GM23338 (cell line): ENCODE results near the gene IL1RAPL2. TPM values are rescaled to one million over a fixed set of nuclear protein-coding genes. Genes with fewer than 3 reads are reported as not detected.
"Not testable (repeated sequence)": the region's sequence is repeated elsewhere in the genome, so short reads cannot be mapped to it uniquely, and the experiment has no call there.

ENCODE experiments used
- ATAC-seq: fragments of 200-7000 bp; cut with Tn5 transposase; 3 replicates; pipeline ENCODE4 v1.9.1; 2020
- DNase-seq: peaks from one replicate; pipeline ENCODE4 v3.0.0-alpha.2; 2015; ENCODE audit warnings: low spot score
- H2AFZ ChIP-seq: fragments of 200-600 bp; sonication (generic); 2 replicates; pipeline ENCODE4 v1.8.0; 2016; ENCODE audit warnings: antibody characterized with exemption, mild to moderate bottlenecking, moderate library complexity
- H3F3A ChIP-seq: fragments of 200-600 bp; sonication (generic); replicated peaks from 2 replicates; pipeline ENCODE4 v1.8.0; 2017; ENCODE audit warnings: antibody characterized with exemption, mixed run types, low read depth
- H3K27ac ChIP-seq: fragments of 200-600 bp; sonication (generic); 2 replicates; pipeline ENCODE4 v1.6.1; 2016; ENCODE audit warnings: low read depth
- H3K27me3 ChIP-seq: fragments of 200-600 bp; sonication (generic); 2 replicates; pipeline ENCODE4 v1.8.0; 2016; ENCODE audit warnings: mild to moderate bottlenecking, mixed run types, moderate library complexity; ENCODE audit not compliant: insufficient read depth
- H3K36me3 ChIP-seq: fragments of 200-600 bp; sonication (generic); 2 replicates; pipeline ENCODE4 v1.8.0; 2016; ENCODE audit warnings: mild to moderate bottlenecking; ENCODE audit not compliant: insufficient read depth
- H3K4me1 ChIP-seq: fragments of 200-600 bp; sonication (generic); 2 replicates; pipeline ENCODE4 v1.8.0; 2016; ENCODE audit warnings: mild to moderate bottlenecking, moderate library complexity; ENCODE audit not compliant: insufficient read depth
- H3K4me2 ChIP-seq: fragments of 200-600 bp; sonication (generic); 2 replicates; pipeline ENCODE4 v1.7.1; 2017; ENCODE audit warnings: mixed run types
- H3K4me3 ChIP-seq: fragments of 200-600 bp; sonication (generic); 2 replicates; pipeline ENCODE4 v1.6.1; 2016; ENCODE audit warnings: mixed run types
- H3K79me2 ChIP-seq: fragments of 200-600 bp; sonication (generic); replicated peaks from 2 replicates; pipeline ENCODE4 v1.8.0; 2017; ENCODE audit warnings: mild to moderate bottlenecking; ENCODE audit not compliant: insufficient read depth
- H3K9me2 ChIP-seq: fragments of 200-600 bp; sonication (generic); 2 replicates; pipeline ENCODE4 v1.8.0; 2017; ENCODE audit not compliant: insufficient read depth
- H4K20me1 ChIP-seq: fragments of 200-600 bp; sonication (generic); replicated peaks from 2 replicates; pipeline ENCODE4 v1.8.0; 2017; ENCODE audit warnings: mild to moderate bottlenecking; ENCODE audit not compliant: insufficient read depth
- H3K27ac Mint-ChIP-seq: 2 replicates; pipeline ENCODE4 v1.8.0; 2020; ENCODE audit warnings: inconsistent platforms, mild to moderate bottlenecking, moderate library complexity, mixed read lengths
- H3K27me3 Mint-ChIP-seq: 3 replicates; pipeline ENCODE4 v1.8.0; 2022; ENCODE audit warnings: low read depth, mild to moderate bottlenecking, moderate library complexity, mixed read lengths, inconsistent platforms; ENCODE audit not compliant: insufficient read depth, poor library complexity
- H3K36me3 Mint-ChIP-seq: 3 replicates; pipeline ENCODE4 v1.8.0; 2021; ENCODE audit warnings: low read depth, mild to moderate bottlenecking, inconsistent platforms, moderate library complexity, mixed read lengths
- H3K4me1 Mint-ChIP-seq: 3 replicates; pipeline ENCODE4 v1.8.0; 2020; ENCODE audit warnings: mild to moderate bottlenecking, inconsistent platforms, mixed read lengths
- H3K4me3 Mint-ChIP-seq: 3 replicates; pipeline ENCODE4 v1.8.0; 2021; ENCODE audit warnings: moderate library complexity, mild to moderate bottlenecking, inconsistent platforms, mixed read lengths
- H3K9me3 Mint-ChIP-seq: 3 replicates; pipeline ENCODE4 v1.8.0; 2020; ENCODE audit warnings: moderate library complexity, mild to moderate bottlenecking, inconsistent platforms, mixed read lengths
- CREB1 ChIP-seq: fragments of 250-450 bp; sonication (Bioruptor Pico); IDR thresholded peaks from 2 replicates; pipeline ENCODE4 v1.5.0; 2020; ENCODE audit warnings: low read depth, mild to moderate bottlenecking, moderate library complexity
- ETS1 ChIP-seq: IDR thresholded peaks from 2 replicates; pipeline ENCODE4 v1.6.1; 2016; ENCODE audit warnings: antibody characterized with exemption
- EZH2phosphoT487 ChIP-seq: fragments of 200-600 bp; sonication (generic); IDR thresholded peaks from one replicate; pipeline ENCODE4 v1.8.1; 2018; ENCODE audit warnings: antibody characterized with exemption; ENCODE audit not compliant: unreplicated experiment
- JUNB ChIP-seq: IDR thresholded peaks from one replicate; pipeline ENCODE4 v1.6.1; 2016; ENCODE audit warnings: antibody characterized with exemption; ENCODE audit not compliant: unreplicated experiment
- POLR2AphosphoS5 ChIP-seq: IDR thresholded peaks from 2 replicates; pipeline ENCODE4 v1.6.1; 2016; ENCODE audit warnings: antibody characterized with exemption, low read depth
- REST ChIP-seq: IDR thresholded peaks from one replicate; pipeline ENCODE4 v1.6.1; 2018; ENCODE audit warnings: antibody characterized with exemption; ENCODE audit not compliant: unreplicated experiment
- STAT1 ChIP-seq: IDR thresholded peaks from one replicate; pipeline ENCODE4 v1.6.1; 2016; ENCODE audit warnings: antibody characterized with exemption; ENCODE audit not compliant: unreplicated experiment
- polyA plus RNA-seq: library from polyadenylated mRNA; unstranded; fragments of >200 nt; fragmentation: Nextera tagmentation; extraction: Ambion mirVana; gene quantifications from 2 replicates; pipeline ENCODE4 v1.2.1, GENCODE V29; 2016
- total RNA-seq: library from RNA; depleted of rRNA; stranded (reverse); fragments of >200 nt; shearing (Covaris generic); gene quantifications from 2 replicates; pipeline ENCODE4 v1.2.3, GENCODE V29; 2014
- TF ChIP-seq, protein P1 (sequence below): fragments of 250-450 bp; sonication (Bioruptor Pico); IDR thresholded peaks from 2 replicates; pipeline ENCODE4 v1.5.0; 2020; ENCODE audit warnings: mild to moderate bottlenecking, moderate library complexity

The IL1RAPL2 gene
- total and polyA plus RNA-seq, 2 experiments from 2014 or later = 0.80 to 0.94 TPM

DNA sequence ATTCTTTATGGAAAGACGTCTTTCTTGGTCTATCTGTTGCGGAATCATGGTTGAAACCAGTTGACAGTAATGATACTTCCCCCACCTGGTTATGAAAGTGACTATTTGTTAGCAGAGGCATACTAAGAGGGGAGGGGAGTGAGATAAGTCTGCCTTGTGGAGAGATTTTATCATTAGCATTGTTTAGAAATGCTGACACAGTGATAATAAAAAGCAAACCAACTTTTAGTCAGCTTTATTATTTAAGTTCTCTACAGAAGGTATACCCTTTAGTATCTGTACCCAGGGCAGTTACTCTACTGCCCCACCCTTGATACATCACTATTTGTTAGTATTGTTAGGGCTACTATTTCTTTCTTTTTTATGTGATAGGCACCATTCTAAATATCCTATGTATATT lies 26.9 kb upstream of the IL1RAPL2 start (continued):
- TF ChIP-seq, protein P1, sequence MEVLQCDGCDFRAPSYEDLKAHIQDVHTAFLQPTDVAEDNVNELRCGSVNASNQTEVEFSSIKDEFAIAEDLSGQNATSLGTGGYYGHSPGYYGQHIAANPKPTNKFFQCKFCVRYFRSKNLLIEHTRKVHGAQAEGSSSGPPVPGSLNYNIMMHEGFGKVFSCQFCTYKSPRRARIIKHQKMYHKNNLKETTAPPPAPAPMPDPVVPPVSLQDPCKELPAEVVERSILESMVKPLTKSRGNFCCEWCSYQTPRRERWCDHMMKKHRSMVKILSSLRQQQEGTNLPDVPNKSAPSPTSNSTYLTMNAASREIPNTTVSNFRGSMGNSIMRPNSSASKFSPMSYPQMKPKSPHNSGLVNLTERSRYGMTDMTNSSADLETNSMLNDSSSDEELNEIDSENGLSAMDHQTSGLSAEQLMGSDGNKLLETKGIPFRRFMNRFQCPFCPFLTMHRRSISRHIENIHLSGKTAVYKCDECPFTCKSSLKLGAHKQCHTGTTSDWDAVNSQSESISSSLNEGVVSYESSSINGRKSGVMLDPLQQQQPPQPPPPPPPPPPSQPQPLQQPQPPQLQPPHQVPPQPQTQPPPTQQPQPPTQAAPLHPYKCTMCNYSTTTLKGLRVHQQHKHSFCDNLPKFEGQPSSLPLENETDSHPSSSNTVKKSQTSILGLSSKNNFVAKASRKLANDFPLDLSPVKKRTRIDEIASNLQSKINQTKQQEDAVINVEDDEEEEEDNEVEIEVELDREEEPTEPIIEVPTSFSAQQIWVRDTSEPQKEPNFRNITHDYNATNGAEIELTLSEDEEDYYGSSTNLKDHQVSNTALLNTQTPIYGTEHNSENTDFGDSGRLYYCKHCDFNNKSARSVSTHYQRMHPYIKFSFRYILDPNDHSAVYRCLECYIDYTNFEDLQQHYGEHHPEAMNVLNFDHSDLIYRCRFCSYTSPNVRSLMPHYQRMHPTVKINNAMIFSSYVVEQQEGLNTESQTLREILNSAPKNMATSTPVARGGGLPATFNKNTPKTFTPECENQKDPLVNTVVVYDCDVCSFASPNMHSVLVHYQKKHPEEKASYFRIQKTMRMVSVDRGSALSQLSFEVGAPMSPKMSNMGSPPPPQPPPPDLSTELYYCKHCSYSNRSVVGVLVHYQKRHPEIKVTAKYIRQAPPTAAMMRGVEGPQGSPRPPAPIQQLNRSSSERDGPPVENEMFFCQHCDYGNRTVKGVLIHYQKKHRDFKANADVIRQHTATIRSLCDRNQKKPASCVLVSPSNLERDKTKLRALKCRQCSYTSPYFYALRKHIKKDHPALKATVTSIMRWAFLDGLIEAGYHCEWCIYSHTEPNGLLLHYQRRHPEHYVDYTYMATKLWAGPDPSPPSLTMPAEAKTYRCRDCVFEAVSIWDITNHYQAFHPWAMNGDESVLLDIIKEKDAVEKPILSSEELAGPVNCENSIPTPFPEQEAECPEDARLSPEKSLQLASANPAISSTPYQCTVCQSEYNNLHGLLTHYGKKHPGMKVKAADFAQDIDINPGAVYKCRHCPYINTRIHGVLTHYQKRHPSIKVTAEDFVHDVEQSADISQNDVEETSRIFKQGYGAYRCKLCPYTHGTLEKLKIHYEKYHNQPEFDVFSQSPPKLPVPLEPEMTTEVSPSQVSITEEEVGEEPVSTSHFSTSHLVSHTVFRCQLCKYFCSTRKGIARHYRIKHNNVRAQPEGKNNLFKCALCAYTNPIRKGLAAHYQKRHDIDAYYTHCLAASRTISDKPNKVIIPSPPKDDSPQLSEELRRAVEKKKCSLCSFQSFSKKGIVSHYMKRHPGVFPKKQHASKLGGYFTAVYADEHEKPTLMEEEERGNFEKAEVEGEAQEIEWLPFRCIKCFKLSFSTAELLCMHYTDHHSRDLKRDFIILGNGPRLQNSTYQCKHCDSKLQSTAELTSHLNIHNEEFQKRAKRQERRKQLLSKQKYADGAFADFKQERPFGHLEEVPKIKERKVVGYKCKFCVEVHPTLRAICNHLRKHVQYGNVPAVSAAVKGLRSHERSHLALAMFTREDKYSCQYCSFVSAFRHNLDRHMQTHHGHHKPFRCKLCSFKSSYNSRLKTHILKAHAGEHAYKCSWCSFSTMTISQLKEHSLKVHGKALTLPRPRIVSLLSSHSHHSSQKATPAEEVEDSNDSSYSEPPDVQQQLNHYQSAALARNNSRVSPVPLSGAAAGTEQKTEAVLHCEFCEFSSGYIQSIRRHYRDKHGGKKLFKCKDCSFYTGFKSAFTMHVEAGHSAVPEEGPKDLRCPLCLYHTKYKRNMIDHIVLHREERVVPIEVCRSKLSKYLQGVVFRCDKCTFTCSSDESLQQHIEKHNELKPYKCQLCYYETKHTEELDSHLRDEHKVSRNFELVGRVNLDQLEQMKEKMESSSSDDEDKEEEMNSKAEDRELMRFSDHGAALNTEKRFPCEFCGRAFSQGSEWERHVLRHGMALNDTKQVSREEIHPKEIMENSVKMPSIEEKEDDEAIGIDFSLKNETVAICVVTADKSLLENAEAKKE (CRISPR knock-in tag) = no peak
- TF ChIP-seq STAT1 (no peak), EZH2phosphoT487 (no peak)

GRCh38 chrX:104542447-104542846 lies 23.6 kb upstream of the IL1RAPL2 start:
- not testable (repeated sequence) for H3F3A ChIP-seq, H3K9me3 Mint-ChIP-seq, DNase-seq, ATAC-seq, H4K20me1 ChIP-seq, H3K9me2 ChIP-seq, H3K27me3 ChIP-seq, H3K4me1 ChIP-seq, H3K27ac Mint-ChIP-seq, H3K27ac ChIP-seq, H3K36me3 ChIP-seq, H3K27me3 Mint-ChIP-seq, H3K4me3 Mint-ChIP-seq, H3K79me2 ChIP-seq, H3K4me2 ChIP-seq, H3K4me3 ChIP-seq, H3K36me3 Mint-ChIP-seq, H3K4me1 Mint-ChIP-seq, H2AFZ ChIP-seq

DNA sequence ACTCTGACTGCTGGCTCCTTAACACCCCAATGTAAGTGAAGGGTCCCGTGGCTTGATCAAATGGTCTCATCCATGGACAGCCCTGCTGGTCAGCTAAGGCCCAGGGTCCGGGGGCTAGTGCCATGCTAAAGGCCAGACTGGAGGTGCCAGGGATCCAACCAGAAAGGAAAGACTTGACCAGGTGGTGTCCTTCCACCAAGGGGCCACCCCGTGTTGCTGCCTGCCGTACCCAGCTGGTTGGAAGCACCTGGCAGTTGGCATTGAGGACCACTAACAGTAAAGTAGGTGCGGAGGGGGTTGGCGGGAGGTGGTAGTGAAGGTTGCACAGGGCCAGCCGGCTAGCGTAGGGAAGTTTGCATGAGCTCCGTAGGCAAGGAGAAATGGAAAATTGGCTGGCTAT lies 1.7 kb upstream of the IL1RAPL2 start:
- Mint-ChIP-seq H3K36me3 (no peaks in the 10 kb centered on the region), H3K4me3 (no peak overlapping the region)
- TF ChIP-seq REST (no peak), CREB1 (no peak), POLR2AphosphoS5 (no peak), JUNB (no peak), ETS1 (no peak)

More for the DNA sequence above, 1.7 kb upstream of the IL1RAPL2 start:
- Mint-ChIP-seq H3K27me3 (peaks cover 35% of the 10 kb centered on the region), H3K4me1 (peaks cover 4% of the 10 kb centered on the region; the same call in 1 of the 3 replicates), H3K9me3 (no peaks in the 10 kb centered on the region; the same call in 2 of the 3 replicates), H3K27ac (no peak overlapping the region)
- Histone ChIP-seq H3K4me3 (no peak overlapping the region), H3K79me2 (no peaks in the 10 kb centered on the region), H3F3A (no peaks in the 10 kb centered on the region), H3K36me3 (no peaks in the 10 kb centered on the region), H3K27me3 (peaks cover 66% of the 10 kb centered on the region), H4K20me1 (no peaks in the 10 kb centered on the region; the same call in 1 of the 2 replicates), H3K4me1 (peaks cover 3% of the 10 kb centered on the region; the same call in 1 of the 2 replicates), H3K27ac (no peak overlapping the region), H3K4me2 (no peak overlapping the region), H3K9me2 (no peaks in the 10 kb centered on the region), H2AFZ (no peak overlapping the region)
- no peak for ATAC-seq
- DNase-seq = no peak
